A549 (cell line): ENCODE measurements around the gene COL1A1.

Experiments
- CTCF ChIP-seq: fragments of >200 bp; sonication (Bioruptor Twin); formaldehyde crosslinking; IDR thresholded peaks from 3 replicates; pipeline ENCODE4 v1.5.1; 2016
- ESRRA ChIP-seq: fragments of 150-350 bp; IDR thresholded peaks from 2 replicates; pipeline ENCODE4 v1.6.1; 2014; ENCODE audit warnings: mild to moderate bottlenecking, low read length, borderline replicate concordance
- NFE2L2 ChIP-seq: fragments of 150-350 bp; conservative IDR thresholded peaks from 2 replicates; pipeline ENCODE4 v1.6.1; 2014; ENCODE audit warnings: low read length
- POLR2A ChIP-seq: IDR thresholded peaks from 2 replicates; pipeline ENCODE4 v1.6.1; 2012; ENCODE audit warnings: mild to moderate bottlenecking, low read length
- RARB ChIP-seq: fragments of 250-450 bp; sonication (Bioruptor Pico); IDR thresholded peaks from 2 replicates; pipeline ENCODE4 v1.8.0; 2021; ENCODE audit warnings: mild to moderate bottlenecking, moderate library complexity
- SMC3 ChIP-seq: fragments of >200 bp; sonication (Bioruptor Twin); formaldehyde crosslinking; IDR thresholded peaks from 3 replicates; pipeline ENCODE4 v1.6.1; 2018; ENCODE audit warnings: inconsistent platforms

- TF ChIP-seq CTCF (no peak), POLR2A (no peak), RARB (no peak), ESRRA (no peak), SMC3 (no peak), NFE2L2 (no peak)
These were observed 8.7 kb downstream of the COL1A1 start for GRCh38 chr17:50192618-50193291.
